HG02840 (cell line): ENCODE results near the gene RAB11FIP5.
"Not testable (repeated sequence)": the region's sequence is repeated elsewhere in the genome, so short reads cannot be mapped to it uniquely, and the experiment has no call there.

Experiments used
- ATAC-seq: cut with Tn5 transposase; IDR thresholded peaks from one replicate; pipeline ENCODE4 v1.9.1; 2021; ENCODE audit warnings: mild to moderate bottlenecking, moderate library complexity, moderate number of reproducible peaks; ENCODE audit not compliant: unreplicated experiment, low FRiP score

RAB11FIP5 gene

GRCh38 chr2:73070643-73071359, 41.9 kb downstream of the RAB11FIP5 start:
- peak; percentile 24 for ATAC-seq

- ATAC-seq: no peak
These were observed 42.7 kb downstream of the RAB11FIP5 start for GRCh38 chr2:73069855-73070642.

GRCh38 chr2:73069041-73069854, 43.5 kb downstream of the RAB11FIP5 start:
- no peak for ATAC-seq

DNA sequence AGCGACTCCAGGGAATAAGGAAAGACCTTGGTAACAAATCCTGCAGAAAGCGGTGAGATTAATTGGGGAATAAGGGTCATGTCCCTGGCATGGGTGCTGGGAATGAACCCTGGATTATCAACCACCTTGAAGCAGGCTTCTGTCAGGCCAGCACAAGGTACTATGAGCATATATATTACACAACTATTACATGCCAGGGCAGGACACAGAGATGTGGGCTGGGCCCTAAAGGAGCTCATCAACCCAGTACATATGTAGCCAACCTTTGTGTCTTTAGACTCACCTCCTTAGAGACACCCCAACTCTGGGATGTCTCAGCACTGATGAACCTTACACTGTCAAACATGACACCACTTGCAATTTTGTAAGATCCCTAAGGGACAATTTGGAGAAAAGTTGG, 44.6 kb downstream of the RAB11FIP5 start:
- no peak for ATAC-seq

- ATAC-seq: no peak
These were observed 45.7 kb downstream of the RAB11FIP5 start for GRCh38 chr2:73067043-73067442.

DNA sequence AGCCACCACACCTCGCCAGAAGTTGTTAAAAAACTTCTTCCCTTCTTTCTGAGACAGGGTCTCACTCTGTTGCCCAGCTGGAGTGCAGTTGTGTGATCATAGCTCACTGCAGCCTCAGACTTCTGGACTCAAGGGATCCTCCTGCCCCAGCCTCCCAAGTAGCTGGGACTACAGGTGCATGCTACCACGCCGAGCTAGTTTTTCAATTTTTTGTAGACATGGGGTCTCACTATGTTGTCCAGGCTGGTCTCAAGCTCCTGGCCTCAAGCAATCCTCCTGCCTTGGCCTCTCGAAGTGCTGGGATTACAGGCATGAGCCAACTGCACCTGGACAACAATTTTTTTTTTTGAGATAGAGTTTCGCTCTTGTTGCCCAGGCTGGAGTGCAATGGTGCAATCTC, 47.7 kb downstream of the RAB11FIP5 start:
- not testable (repeated sequence) for ATAC-seq

- no peak for ATAC-seq
These were observed 48.6 kb downstream of the RAB11FIP5 start for GRCh38 chr2:73063909-73064875.

DNA sequence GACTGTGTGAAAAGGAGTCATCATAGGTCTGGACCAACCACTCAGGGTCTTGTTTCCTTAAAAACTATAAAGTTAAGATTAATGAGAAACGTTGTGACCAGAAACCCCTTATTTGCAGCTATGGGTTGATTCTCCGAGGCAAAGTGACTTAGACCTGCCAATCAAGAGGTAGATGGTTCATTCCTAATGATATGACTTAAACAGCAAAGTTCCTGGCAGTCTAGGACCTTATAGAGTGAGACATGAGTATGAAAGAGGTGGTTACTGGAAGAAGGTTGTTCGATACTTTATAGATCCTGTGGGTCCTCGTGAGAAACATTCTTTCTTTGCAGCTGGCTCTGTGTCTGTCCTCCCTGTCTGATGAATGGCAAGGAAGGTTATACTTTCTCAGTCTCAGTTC, 49.3 kb downstream of the RAB11FIP5 start:
- ATAC-seq: no peak

DNA sequence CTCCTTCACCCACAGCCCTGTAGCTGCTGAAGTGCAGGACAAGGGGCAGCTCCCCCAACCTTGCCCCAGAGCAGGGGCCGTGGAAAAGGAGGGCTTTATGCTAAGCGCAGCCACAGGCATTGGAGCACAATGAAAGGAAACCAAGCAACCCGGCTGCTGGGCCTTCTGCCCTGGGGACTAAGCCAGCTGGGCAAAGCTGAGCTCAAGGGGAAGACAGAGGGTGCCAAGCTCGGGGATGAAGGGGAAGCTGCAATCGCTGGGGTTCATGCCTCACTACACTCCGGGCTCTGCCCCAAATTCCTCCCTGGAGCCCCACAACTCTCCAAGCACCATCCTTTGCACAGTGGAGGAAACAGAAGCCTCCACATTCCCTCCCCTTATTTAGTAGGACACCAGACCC, 53.6 kb downstream of the RAB11FIP5 start:
- no peak for ATAC-seq

- no peak for ATAC-seq
These were observed 57.8 kb downstream of the RAB11FIP5 start for GRCh38 chr2:73054980-73055379.

GRCh38 chr2:73053316-73054114, 59.2 kb downstream of the RAB11FIP5 start:
- ATAC-seq: no peak

DNA sequence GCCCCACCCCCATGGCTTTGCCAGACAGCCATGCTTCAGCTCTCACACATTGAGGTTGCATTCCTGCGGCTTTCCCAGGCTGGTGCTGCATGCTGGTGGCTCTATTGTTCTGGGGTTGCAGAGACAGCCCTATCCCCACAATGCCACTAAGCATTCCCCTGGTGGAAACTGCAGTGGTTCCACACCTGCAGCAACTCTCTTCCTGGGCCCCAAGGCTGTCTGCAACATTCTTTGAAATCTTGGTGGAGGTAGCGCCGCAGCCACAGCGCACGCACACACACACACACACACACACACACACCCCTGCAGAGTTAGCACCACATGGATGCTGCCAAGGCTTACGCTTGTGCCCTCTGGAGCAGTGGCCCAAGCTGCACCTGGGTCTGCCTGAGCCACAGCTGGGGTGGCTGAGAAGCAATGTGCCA, 62.6 kb downstream of the RAB11FIP5 start:
- ATAC-seq: no peak

DNA sequence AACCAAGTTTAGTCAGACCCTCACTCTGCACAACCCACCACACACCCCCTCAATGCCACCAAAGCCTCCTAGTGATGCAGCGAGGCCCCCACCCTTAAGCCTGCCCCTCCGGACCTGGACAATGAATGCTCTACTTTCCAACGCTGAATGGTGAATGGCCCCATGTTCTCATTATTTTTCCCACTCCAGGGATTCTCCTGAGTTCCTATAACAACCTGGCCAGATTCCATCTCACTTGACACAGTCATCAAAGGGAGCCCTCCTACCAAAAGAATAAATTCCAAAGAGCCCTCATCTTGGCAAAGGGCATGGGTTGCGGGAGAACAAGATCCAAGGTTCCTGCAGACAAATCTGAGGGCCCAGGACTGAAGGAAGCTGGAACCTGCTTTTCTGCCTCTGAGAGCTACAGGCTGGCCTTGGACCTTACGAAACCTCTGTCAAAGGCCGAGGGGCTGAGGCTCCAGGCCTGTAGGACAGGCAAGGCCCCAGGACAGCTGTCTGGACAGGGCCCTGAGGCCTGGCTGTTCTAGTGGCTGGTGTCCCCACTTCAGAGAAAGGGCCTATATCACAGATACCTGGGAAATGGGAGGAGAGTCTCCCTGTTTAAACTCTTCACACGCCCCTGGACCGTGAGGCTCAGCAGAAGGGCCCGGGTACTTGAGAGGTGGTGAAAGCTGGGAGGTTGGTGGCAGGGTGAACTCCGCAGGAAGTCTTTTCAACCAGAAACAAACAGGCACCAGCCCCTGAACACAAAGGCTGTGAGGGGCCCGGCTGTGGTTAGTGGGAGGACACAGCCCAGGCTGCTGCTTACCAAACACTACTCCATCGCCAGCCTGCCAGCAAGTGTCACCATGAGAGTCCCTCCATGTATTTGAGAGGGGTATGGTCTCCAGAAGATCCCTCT, 68.6 kb downstream of the RAB11FIP5 start:
- ATAC-seq: no peak

- ATAC-seq: no peak
These were observed 69.5 kb downstream of the RAB11FIP5 start for GRCh38 chr2:73043276-73043675.

DNA sequence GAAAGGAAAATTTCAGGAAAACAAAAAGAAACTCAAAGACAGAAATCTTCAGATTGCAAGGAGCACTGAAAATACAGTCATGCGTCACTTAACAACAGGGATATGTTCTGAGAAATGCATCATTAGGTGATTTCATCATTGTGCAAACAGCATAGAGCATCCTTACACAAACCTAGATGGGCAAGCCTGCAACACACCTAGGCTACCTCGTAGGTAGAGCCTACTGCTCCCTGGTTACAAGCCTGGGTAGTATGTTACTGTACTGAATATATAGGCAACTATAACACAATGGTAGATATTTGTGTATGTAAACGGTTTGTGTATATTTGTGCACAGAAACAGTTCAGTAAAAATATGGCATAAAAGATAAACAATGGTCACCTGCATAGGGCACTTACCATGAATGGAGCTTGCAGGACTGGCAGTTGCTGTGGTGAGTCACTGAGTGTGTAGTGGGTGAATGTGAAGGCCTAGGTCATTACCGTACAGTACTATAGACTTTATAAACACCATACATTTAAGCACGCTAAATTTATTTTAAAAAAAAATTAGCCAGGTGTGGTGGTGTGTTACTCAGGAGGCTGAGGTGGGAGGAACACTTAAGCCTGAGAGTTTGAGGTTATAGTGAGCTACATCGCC, 74.7 kb downstream of the RAB11FIP5 start:
- no peak for ATAC-seq

DNA sequence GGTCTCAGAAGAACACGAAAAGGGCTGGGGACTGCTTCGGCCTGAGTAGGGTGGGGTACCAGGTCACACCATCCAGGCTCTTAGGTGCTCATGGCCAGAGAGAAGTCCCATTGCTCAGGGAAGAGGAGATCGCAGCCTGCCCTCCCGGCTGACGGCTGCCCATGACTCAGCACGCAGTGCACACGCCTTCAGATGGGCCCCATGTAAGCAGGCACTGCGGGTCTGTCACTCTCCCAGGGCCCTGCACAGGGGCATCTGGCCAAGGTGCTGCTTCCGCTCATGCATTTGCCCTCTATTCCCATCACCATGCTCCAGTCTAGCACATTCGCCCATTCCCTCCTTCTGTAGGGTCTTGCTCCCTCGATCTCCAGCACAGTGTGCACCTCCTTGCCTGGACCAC, 76.0 kb downstream of the RAB11FIP5 start:
- no peak for ATAC-seq

GRCh38 chr2:73035899-73036711, 76.6 kb downstream of the RAB11FIP5 start:
- ATAC-seq: no peak
